Measurements from ENCODE around the gene AGMO.

GRCh38 chr7:15515252-15515651 is 46.6 kb downstream of the AGMO start:
- TF ChIP-seq CTCF (IDR thresholded peaks at IDR 0.05; ENCODE audit: insufficient read depth, low read length, poor library complexity, severe bottlenecking) = no peak
- no peak for TF ChIP-seq EZH2phosphoT487 (conservative IDR thresholded peaks at IDR 0.05; ENCODE audit: low read length)

All from SU-DHL-6 (cell line).